AG04450 (cell line): ENCODE measurements around the gene ARHGAP20. TPM values are rescaled to one million over a fixed set of nuclear protein-coding genes. Genes with fewer than 3 reads are reported as not detected.

ENCODE experiments used
- CTCF ChIA-PET: fragments of 300-600, 350-600 bp; formaldehyde crosslinking; extraction: SDS; loops from one replicate; lab custom pipeline; 2022; ENCODE audit warnings: antibody characterized with exemption, inconsistent platforms; lab: Charles Lee
- POLR2A ChIA-PET: fragments of 350-600 bp; formaldehyde crosslinking; extraction: SDS; loops from one replicate; lab custom pipeline; 2021; ENCODE audit warnings: antibody characterized with exemption, inconsistent platforms; lab: Yijun Ruan, JAX
- DNase-seq: peaks from one replicate; pipeline ENCODE4 v3.0.0-alpha.2; 2011; ENCODE audit warnings: low read depth, low spot score
- H3K27ac ChIP-seq: one replicate; pipeline ENCODE4 v1.5.1; 2012; ENCODE audit warnings: low read depth, low read length, control low read depth
- H3K27me3 ChIP-seq: one replicate; pipeline ENCODE4 v1.6.0; 2012; ENCODE audit warnings: low read length; ENCODE audit not compliant: control insufficient read depth, insufficient read depth
- H3K4me3 ChIP-seq: 2 replicates; pipeline ENCODE4 v1.5.1; 2011; ENCODE audit warnings: mild to moderate bottlenecking, low read depth, low read length, control low read depth
- H3K9me3 ChIP-seq: 2 replicates; pipeline ENCODE4 v1.5.1; 2012; ENCODE audit warnings: low read length; ENCODE audit not compliant: control insufficient read depth, insufficient read depth
- CTCF ChIP-seq: IDR thresholded peaks from 2 replicates; pipeline ENCODE4 v1.5.1; 2011; ENCODE audit warnings: low read depth, low read length, control low read depth, inconsistent platforms
- polyA plus RNA-seq: library from polyadenylated mRNA; depleted of rRNA; stranded (reverse); fragments of >200 nt; gene quantifications from 2 replicates; pipeline ENCODE4 v1.2.3, GENCODE V29; 2011

ARHGAP20 gene
- polyA plus RNA-seq, 1 experiment = 4.0 TPM

- TF ChIP-seq CTCF = no peak
- no peak overlapping the region for H3K4me3 ChIP-seq
- no peaks in the 10 kb centered on the region for H3K27me3 ChIP-seq
- H3K27ac ChIP-seq = no peak overlapping the region
- ChIA-PET CTCF (interaction anchor here (1.5 kb wide), 1 partner anchor 12 kb away, joined by 4 read pairs; no protein-coding TSS in a partner anchor), POLR2A (no interaction called here)
- no peak for DNase-seq
- H3K9me3 ChIP-seq = no peaks in the 10 kb centered on the region
These were observed 124.3 kb downstream of the ARHGAP20 start for GRCh38 chr11:110587972-110588371.

- CTCF ChIA-PET = interaction anchor here (0.6 to 1.5 kb wide), 2 partner anchors 10 to 12 kb away, joined by 4 to 6 read pairs; no protein-coding TSS in a partner anchor
- no peak for TF ChIP-seq CTCF
- H3K27me3 ChIP-seq = no peaks in the 10 kb centered on the region
- H3K9me3 ChIP-seq = no peaks in the 10 kb centered on the region
- no peak overlapping the region for H3K4me3 ChIP-seq
- no peak for DNase-seq
- POLR2A ChIA-PET = no interaction called here
- H3K27ac ChIP-seq = no peak overlapping the region
These were observed 125.1 kb downstream of the ARHGAP20 start for GRCh38 chr11:110587129-110587528.

GRCh38 chr11:110584150-110584549, 128.1 kb downstream of the ARHGAP20 start:
- Histone ChIP-seq H3K4me3 (no peak overlapping the region), H3K9me3 (no peaks in the 10 kb centered on the region), H3K27ac (no peak overlapping the region), H3K27me3 (no peaks in the 10 kb centered on the region)
- ChIA-PET CTCF (interaction anchor here (0.6 kb wide), 1 partner anchor 189 kb away, joined by 3 read pairs; no protein-coding TSS in a partner anchor), POLR2A (no interaction called here)
- TF ChIP-seq CTCF = no peak
- DNase-seq = no peak

- Histone ChIP-seq H3K9me3 (no peaks in the 10 kb centered on the region), H3K27me3 (no peaks in the 10 kb centered on the region), H3K4me3 (no peak overlapping the region), H3K27ac (no peak overlapping the region)
- TF ChIP-seq CTCF = no peak
- CTCF ChIA-PET = no interaction called here
- no peak for DNase-seq
- POLR2A ChIA-PET = no interaction called here
These were observed 129.4 kb downstream of the ARHGAP20 start for GRCh38 chr11:110582728-110583432.

DNA sequence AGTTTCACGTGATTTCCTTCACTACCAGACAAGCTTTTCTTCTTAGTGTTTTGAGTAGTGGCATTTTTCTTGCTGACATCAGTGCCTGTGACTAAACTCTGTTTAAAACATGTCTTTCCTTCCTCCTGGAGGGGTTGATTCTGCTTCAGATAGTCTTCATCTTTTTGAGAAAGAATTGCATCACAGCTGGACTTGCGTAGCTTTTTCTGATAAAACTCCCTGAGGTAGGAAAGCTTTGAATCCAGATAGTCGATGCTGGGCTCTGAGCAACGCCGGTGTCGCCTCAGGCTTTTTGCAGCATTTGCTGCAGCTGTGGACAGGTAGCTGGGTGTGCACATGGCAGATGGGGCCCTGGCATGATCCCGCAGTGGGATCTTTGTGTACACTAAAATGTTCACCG, 131.7 kb downstream of the ARHGAP20 start:
- no peak for DNase-seq
- Histone ChIP-seq H3K4me3 (no peak overlapping the region), H3K9me3 (no peaks in the 10 kb centered on the region), H3K27ac (no peak overlapping the region), H3K27me3 (no peaks in the 10 kb centered on the region)
- CTCF ChIA-PET = interaction anchor here (0.5 kb wide), 1 partner anchor 692 kb away, joined by 3 read pairs; no protein-coding TSS in a partner anchor
- TF ChIP-seq CTCF = no peak
- POLR2A ChIA-PET = no interaction called here
